ENCODE results near the gene BRD1.

The BRD1 gene

DNA sequence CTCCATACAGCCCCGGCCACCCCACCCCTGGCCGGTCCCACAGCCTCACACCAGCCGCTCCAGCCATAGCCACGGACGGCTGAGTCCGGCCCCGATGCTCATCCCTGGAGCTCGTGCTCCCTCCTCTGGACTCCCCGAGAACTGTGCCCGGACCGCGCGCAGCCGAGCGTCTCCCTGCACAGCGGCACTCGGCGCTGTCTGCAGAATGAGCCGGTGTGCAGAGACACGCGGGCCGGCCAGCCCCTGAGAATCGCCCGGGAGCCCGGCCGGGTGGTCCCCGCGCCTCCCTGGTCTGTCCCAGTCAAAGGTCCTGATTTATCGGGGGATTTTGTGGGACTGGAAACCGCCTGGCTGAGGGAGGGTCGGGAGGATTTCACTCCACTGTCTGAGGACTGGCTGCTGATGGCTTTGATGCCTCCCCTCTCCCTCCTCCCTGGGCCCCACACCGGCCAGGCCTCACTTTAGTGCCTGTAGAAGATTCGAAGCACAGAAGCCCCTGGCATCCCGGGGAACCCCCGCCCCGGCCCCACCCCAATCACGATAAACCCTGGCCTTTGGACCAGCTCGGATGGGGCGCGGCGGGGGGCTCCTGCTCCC lies 102.7 kb downstream of the BRD1 start:
- no peak for DNase-seq

- no peak for DNase-seq
These were observed 103.4 kb downstream of the BRD1 start for GRCh38 chr22:49724030-49724892.

- no peak for DNase-seq
These were observed 104.1 kb downstream of the BRD1 start for GRCh38 chr22:49723478-49724029.

All from SIG-M5 (cell line).